H1 (cell line): ENCODE measurements around the gene ROS1. TPM values are rescaled to one million over a fixed set of nuclear protein-coding genes. Genes with fewer than 3 reads are reported as not detected.

Experiments
- EP300 ChIP-seq, 2 experiments: IDR thresholded peaks; 1 replicate in 1 of 2; 2 replicates in 1 of 2; pipeline ENCODE4 v1.6.1; 2011 to 2012; ENCODE audit warnings: low read depth in 2 of 2, low read length in 2 of 2, mild to moderate bottlenecking in 2 of 2, borderline replicate concordance in 1 of 2, inconsistent platforms in 1 of 2, moderate library complexity in 1 of 2
- EZH2 ChIP-seq: fragments of 200-600 bp; sonication (generic); IDR thresholded peaks from 2 replicates; pipeline ENCODE4 v1.7.1; 2012; ENCODE audit warnings: low read depth, mild to moderate bottlenecking, moderate library complexity, low read length, inconsistent platforms; ENCODE audit not compliant: severe bottlenecking
- GTF2F1 ChIP-seq: IDR thresholded peaks from 2 replicates; pipeline ENCODE4 v1.6.1; 2012; ENCODE audit warnings: low read depth, low read length, improper control_type of control experiment, borderline replicate concordance
- HDAC6 ChIP-seq: IDR thresholded peaks from one replicate; pipeline ENCODE4 v1.7.1; 2012; ENCODE audit warnings: low read depth, mild to moderate bottlenecking, inconsistent platforms, low read length, moderate library complexity
- JUN ChIP-seq: IDR thresholded peaks from 2 replicates; pipeline ENCODE4 v1.6.1; 2011; ENCODE audit warnings: low read depth, mild to moderate bottlenecking, improper control_type of control experiment, low read length
- JUND ChIP-seq: IDR thresholded peaks from 2 replicates; pipeline ENCODE4 v1.6.1; 2011; ENCODE audit warnings: mild to moderate bottlenecking, improper control_type of control experiment, low read length
- KDM1A ChIP-seq: fragments of 200-600, 300-600 bp; sonication (generic); IDR thresholded peaks from 2 replicates; pipeline ENCODE4 v1.7.1; 2016; ENCODE audit warnings: mild to moderate bottlenecking, low read length, borderline replicate concordance
- RXRA ChIP-seq: IDR thresholded peaks from 2 replicates; pipeline ENCODE4 v1.6.1; 2011; ENCODE audit warnings: low read depth, mild to moderate bottlenecking, low read length, moderate library complexity; ENCODE audit not compliant: insufficient read depth
- SP1 ChIP-seq: IDR thresholded peaks from 2 replicates; pipeline ENCODE4 v1.6.1; 2011; ENCODE audit warnings: low read depth, low read length
- polyA plus RNA-seq, 7 experiments: library from polyadenylated mRNA; depleted of rRNA in 3 of 7; stranded (reverse) in 5 of 7; unstranded in 2 of 7; fragments of >200 nt in 5 of 7; fragments of 200-250 nt in 2 of 7; gene quantifications; 1 replicate in 5 of 7; 2 replicates in 1 of 7; 4 replicates in 1 of 7; pipeline versions ENCODE4 v1.2.1 to v1.2.3, GENCODE V29; 2011 to 2013; ENCODE audit warnings: missing spikeins in 2 of 7, mixed read lengths in 2 of 7
- total RNA-seq: library from RNA; stranded (reverse); fragmentation: NEBNext Ultra II Directional; extraction: Animal tissue kit (Norgen Biotek cat#: 25700); gene quantifications from 2 replicates; pipeline ENCODE4 v1.2.1, GENCODE V29; 2021
- TF ChIP-seq, protein P1 (sequence below): fragments of 300-600 bp; sonication (generic); IDR thresholded peaks from 2 replicates; pipeline ENCODE4 v1.7.1; 2012; ENCODE audit warnings: low read length, moderate library complexity, mild to moderate bottlenecking, inconsistent platforms; ENCODE audit not compliant: insufficient replicate concordance
- TF ChIP-seq, protein P2 (sequence below): IDR thresholded peaks from 2 replicates; pipeline ENCODE4 v1.6.1; 2012; ENCODE audit warnings: inconsistent platforms

Gene ROS1
- total and polyA plus RNA-seq, 2 of the 8 experiments (the other 6 are each of a cell fraction or from before 2014, with no cell fraction given) = not detected

DNA sequence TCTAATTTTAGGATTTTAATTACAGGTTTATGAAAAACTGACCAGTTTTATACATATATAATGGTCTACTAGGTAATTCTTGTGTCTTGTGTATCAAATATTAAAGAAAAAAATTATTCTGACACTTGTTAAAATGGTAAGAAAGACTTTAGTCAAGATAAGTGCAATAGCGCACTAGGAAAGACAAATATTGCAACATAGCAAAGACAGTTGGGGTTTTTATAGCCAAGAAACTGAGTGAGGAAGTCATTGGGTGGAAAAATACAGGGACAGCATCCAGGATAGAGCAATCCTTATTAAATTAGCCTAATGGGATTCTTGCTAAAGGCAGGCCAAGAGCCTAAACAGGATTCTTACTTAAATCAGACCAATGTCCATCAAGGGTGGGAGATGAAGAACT is 71.1 kb downstream of the ROS1 start (continued):
- TF ChIP-seq, protein P1, sequence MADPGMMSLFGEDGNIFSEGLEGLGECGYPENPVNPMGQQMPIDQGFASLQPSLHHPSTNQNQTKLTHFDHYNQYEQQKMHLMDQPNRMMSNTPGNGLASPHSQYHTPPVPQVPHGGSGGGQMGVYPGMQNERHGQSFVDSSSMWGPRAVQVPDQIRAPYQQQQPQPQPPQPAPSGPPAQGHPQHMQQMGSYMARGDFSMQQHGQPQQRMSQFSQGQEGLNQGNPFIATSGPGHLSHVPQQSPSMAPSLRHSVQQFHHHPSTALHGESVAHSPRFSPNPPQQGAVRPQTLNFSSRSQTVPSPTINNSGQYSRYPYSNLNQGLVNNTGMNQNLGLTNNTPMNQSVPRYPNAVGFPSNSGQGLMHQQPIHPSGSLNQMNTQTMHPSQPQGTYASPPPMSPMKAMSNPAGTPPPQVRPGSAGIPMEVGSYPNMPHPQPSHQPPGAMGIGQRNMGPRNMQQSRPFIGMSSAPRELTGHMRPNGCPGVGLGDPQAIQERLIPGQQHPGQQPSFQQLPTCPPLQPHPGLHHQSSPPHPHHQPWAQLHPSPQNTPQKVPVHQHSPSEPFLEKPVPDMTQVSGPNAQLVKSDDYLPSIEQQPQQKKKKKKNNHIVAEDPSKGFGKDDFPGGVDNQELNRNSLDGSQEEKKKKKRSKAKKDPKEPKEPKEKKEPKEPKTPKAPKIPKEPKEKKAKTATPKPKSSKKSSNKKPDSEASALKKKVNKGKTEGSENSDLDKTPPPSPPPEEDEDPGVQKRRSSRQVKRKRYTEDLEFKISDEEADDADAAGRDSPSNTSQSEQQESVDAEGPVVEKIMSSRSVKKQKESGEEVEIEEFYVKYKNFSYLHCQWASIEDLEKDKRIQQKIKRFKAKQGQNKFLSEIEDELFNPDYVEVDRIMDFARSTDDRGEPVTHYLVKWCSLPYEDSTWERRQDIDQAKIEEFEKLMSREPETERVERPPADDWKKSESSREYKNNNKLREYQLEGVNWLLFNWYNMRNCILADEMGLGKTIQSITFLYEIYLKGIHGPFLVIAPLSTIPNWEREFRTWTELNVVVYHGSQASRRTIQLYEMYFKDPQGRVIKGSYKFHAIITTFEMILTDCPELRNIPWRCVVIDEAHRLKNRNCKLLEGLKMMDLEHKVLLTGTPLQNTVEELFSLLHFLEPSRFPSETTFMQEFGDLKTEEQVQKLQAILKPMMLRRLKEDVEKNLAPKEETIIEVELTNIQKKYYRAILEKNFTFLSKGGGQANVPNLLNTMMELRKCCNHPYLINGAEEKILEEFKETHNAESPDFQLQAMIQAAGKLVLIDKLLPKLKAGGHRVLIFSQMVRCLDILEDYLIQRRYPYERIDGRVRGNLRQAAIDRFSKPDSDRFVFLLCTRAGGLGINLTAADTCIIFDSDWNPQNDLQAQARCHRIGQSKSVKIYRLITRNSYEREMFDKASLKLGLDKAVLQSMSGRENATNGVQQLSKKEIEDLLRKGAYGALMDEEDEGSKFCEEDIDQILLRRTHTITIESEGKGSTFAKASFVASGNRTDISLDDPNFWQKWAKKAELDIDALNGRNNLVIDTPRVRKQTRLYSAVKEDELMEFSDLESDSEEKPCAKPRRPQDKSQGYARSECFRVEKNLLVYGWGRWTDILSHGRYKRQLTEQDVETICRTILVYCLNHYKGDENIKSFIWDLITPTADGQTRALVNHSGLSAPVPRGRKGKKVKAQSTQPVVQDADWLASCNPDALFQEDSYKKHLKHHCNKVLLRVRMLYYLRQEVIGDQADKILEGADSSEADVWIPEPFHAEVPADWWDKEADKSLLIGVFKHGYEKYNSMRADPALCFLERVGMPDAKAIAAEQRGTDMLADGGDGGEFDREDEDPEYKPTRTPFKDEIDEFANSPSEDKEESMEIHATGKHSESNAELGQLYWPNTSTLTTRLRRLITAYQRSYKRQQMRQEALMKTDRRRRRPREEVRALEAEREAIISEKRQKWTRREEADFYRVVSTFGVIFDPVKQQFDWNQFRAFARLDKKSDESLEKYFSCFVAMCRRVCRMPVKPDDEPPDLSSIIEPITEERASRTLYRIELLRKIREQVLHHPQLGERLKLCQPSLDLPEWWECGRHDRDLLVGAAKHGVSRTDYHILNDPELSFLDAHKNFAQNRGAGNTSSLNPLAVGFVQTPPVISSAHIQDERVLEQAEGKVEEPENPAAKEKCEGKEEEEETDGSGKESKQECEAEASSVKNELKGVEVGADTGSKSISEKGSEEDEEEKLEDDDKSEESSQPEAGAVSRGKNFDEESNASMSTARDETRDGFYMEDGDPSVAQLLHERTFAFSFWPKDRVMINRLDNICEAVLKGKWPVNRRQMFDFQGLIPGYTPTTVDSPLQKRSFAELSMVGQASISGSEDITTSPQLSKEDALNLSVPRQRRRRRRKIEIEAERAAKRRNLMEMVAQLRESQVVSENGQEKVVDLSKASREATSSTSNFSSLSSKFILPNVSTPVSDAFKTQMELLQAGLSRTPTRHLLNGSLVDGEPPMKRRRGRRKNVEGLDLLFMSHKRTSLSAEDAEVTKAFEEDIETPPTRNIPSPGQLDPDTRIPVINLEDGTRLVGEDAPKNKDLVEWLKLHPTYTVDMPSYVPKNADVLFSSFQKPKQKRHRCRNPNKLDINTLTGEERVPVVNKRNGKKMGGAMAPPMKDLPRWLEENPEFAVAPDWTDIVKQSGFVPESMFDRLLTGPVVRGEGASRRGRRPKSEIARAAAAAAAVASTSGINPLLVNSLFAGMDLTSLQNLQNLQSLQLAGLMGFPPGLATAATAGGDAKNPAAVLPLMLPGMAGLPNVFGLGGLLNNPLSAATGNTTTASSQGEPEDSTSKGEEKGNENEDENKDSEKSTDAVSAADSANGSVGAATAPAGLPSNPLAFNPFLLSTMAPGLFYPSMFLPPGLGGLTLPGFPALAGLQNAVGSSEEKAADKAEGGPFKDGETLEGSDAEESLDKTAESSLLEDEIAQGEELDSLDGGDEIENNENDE = no peak
- TF ChIP-seq JUND (no peak), GTF2F1 (no peak), RXRA (no peak), HDAC6 (no peak), EP300 (IDR thresholded peaks at IDR 0.05; ENCODE audit: borderline replicate concordance in 1 of 2, low read depth in 2 of 2, low read length in 2 of 2) (no peak), KDM1A (no peak), EZH2 (no peak), SP1 (no peak), JUN (no peak)
- TF ChIP-seq, protein P2, sequence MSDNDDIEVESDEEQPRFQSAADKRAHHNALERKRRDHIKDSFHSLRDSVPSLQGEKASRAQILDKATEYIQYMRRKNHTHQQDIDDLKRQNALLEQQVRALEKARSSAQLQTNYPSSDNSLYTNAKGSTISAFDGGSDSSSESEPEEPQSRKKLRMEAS = no peak
